HepG2 (cell line): ENCODE measurements around the gene ZNF273. TPM values are rescaled to one million over a fixed set of nuclear protein-coding genes. Genes with fewer than 3 reads are reported as not detected.

Experiments used
- ATAC-seq: fragments of 200-7000 bp; cut with Tn5 transposase; 3 replicates; pipeline ENCODE4 v1.9.1; 2020; ENCODE audit warnings: mild to moderate bottlenecking, moderate library complexity
- BruUV-seq: library from RNA; stranded (reverse); fragments of 400-500 nt; replicated peaks from 2 replicates; lab custom pipeline; 2021; lab: Mats Ljungman, UMichigan
- CTCF ChIA-PET: fragments of 300-600 bp; formaldehyde crosslinking; extraction: SDS; loops from one replicate; lab custom pipeline; 2021; ENCODE audit warnings: low total read pairs, inconsistent platforms, low intra/inter-chr PET ratio; lab: Yijun Ruan, JAX
- POLR2A ChIA-PET: fragments of 350-600 bp; sonication (Branson Sonifier 250); formaldehyde crosslinking; loops from one replicate; lab custom pipeline; 2020; ENCODE audit warnings: antibody characterized with exemption, inconsistent platforms; lab: Yijun Ruan, JAX
- DNase-seq: peaks from one replicate; pipeline ENCODE4 v3.0.0-alpha.2; 2015; ENCODE audit warnings: low spot score
- FAIRE-seq: peaks from 3 replicates; lab custom pipeline; 2011; peaks lifted over from hg19 to GRCh38; lab: Jason Lieb, UNC
- H2AFZ ChIP-seq: one replicate; pipeline ENCODE4 v1.6.1; 2011; ENCODE audit warnings: low read length, inconsistent platforms
- H3K27ac ChIP-seq: fragments of 300-600 bp; 3 replicates; pipeline ENCODE4 v1.8.0; 2011; ENCODE audit warnings: mixed run types, mild to moderate bottlenecking, mixed read lengths, low read length, inconsistent platforms; ENCODE audit not compliant: insufficient read depth; ENCODE audit errors: extremely low read length
- H3K27me3 ChIP-seq, 2 experiments: fragments of 200-600 bp in 1 of 2; 2 replicates in 1 of 2; 3 replicates in 1 of 2; pipeline versions ENCODE4 v1.6.0 to v1.8.0; 2011; ENCODE audit warnings: low read length in 2 of 2, mild to moderate bottlenecking in 2 of 2, moderate library complexity in 2 of 2, inconsistent platforms in 1 of 2; ENCODE audit not compliant: insufficient read depth in 2 of 2, control insufficient read depth in 1 of 2
- H3K36me3 ChIP-seq, 2 experiments: fragments of 200-600 bp in 1 of 2; replicated peaks in 1 of 2; 2 replicates in 1 of 2; 3 replicates in 1 of 2; pipeline versions ENCODE4 v1.5.1 to v1.8.0; 2011; ENCODE audit warnings: low read length in 2 of 2, inconsistent platforms in 1 of 2; ENCODE audit not compliant: insufficient read depth in 2 of 2, control insufficient read depth in 1 of 2
- H3K4me1 ChIP-seq: 2 replicates; pipeline ENCODE4 v1.5.1; 2012; ENCODE audit warnings: low read length, inconsistent platforms; ENCODE audit not compliant: insufficient read depth
- H3K4me2 ChIP-seq: 2 replicates; pipeline ENCODE4 v1.6.0; 2011; ENCODE audit warnings: low read depth, low read length, inconsistent platforms
- H3K4me3 ChIP-seq, 3 experiments: fragments of 200-600 bp in 1 of 3; sonication (generic), shearing (Covaris generic) in 1 of 3; replicated peaks in 1 of 3; 2 replicates each; pipeline ENCODE4 v1.5.1; 2011 to 2016; ENCODE audit warnings: low read length in 3 of 3, inconsistent platforms in 2 of 3, low read depth in 2 of 3, mild to moderate bottlenecking in 2 of 3, control low read depth in 1 of 3, mixed read lengths in 1 of 3; ENCODE audit not compliant: insufficient read depth in 1 of 3
- H3K79me2 ChIP-seq: one replicate; pipeline ENCODE4 v1.6.1; 2011; ENCODE audit warnings: low read length, inconsistent platforms; ENCODE audit not compliant: insufficient read depth
- H3K9ac ChIP-seq: 2 replicates; pipeline ENCODE4 v1.6.0; 2011; ENCODE audit warnings: mild to moderate bottlenecking, low read depth, low read length, inconsistent platforms; ENCODE audit not compliant: insufficient read depth
- H3K9me3 ChIP-seq: 2 replicates; pipeline ENCODE4 v1.5.1; 2012; ENCODE audit warnings: mild to moderate bottlenecking, low read length
- H4K20me1 ChIP-seq: 2 replicates; pipeline ENCODE4 v1.6.0; 2011; ENCODE audit warnings: inconsistent platforms, mild to moderate bottlenecking, low read length, moderate library complexity; ENCODE audit not compliant: insufficient read depth
- ARNT2 ChIP-seq: sonication (generic); formaldehyde crosslinking; IDR thresholded peaks from 2 replicates; pipeline ENCODE4 v1.8.0; 2022; ENCODE audit warnings: mild to moderate bottlenecking, low read depth, missing genetic modification reagents, moderate library complexity
- SCMH1 ChIP-seq: sonication (generic); formaldehyde crosslinking; IDR thresholded peaks from 2 replicates; pipeline ENCODE4 v1.9.0; 2021; ENCODE audit warnings: missing genetic modification reagents, mild to moderate bottlenecking, borderline replicate concordance
- ZNF761 ChIP-seq: sonication (generic); formaldehyde crosslinking; conservative IDR thresholded peaks from 2 replicates; pipeline ENCODE4 v1.4.0; 2020; ENCODE audit warnings: mild to moderate bottlenecking, missing genetic modification reagents
- WGBS: methylation state at CpG from one replicate; pipeline ENCODE4 v1.1.6; 2017; ENCODE audit warnings: low lambda C conversion rate; 5-methylcytosine and 5-hydroxymethylcytosine counted together
- in situ Hi-C: cut with HindIII; loops from 2 replicates; pipeline ENCODE4 v1.10.0; 2017; ENCODE audit warnings: low pct_unique_long_range_greater_than_20kb; ENCODE audit not compliant: extremely low pct_ligation_motif_present
- intact Hi-C: fragments of 100-400 bp; cut with micrococcal nuclease; formaldehyde crosslinking; loops from one replicate; pipeline ENCODE4 v1.10.0; 2022; ENCODE audit not compliant: unreplicated experiment
- polyA plus RNA-seq, 8 experiments: library from polyadenylated mRNA; depleted of rRNA in 3 of 8; stranded (reverse) in 7 of 8; unstranded in 1 of 8; fragments of >200 nt; fragmentation: Illumina TruSeq in 4 of 8; extraction: Trizol in 4 of 8; gene quantifications; 2 replicates each; pipeline versions ENCODE4 v1.2.1 to v1.2.3, GENCODE V29; 2011 to 2016; ENCODE audit warnings: low read depth in 4 of 8, missing spikeins in 1 of 8, mixed read lengths in 1 of 8; ENCODE audit not compliant: insufficient read depth in 1 of 8
- total RNA-seq, 5 experiments: library from RNA; depleted of rRNA; stranded (reverse); fragments of >200 nt; fragmentation: Illumina TruSeq; extraction: Trizol; gene quantifications; 2 replicates each; pipeline ENCODE4 v1.2.3, GENCODE V29; 2016; ENCODE audit warnings: low read depth in 1 of 5
- TF ChIP-seq, protein P1 (sequence below): sonication (generic); formaldehyde crosslinking; IDR thresholded peaks from 2 replicates; pipeline ENCODE4 v1.4.0; 2020; ENCODE audit warnings: missing genetic modification reagents

The ZNF273 gene
- total and polyA plus RNA-seq, 2 of the 13 experiments (the other 11 are each of a cell fraction or from before 2014, with no cell fraction given) = 1.7 to 5.8 TPM

DNA sequence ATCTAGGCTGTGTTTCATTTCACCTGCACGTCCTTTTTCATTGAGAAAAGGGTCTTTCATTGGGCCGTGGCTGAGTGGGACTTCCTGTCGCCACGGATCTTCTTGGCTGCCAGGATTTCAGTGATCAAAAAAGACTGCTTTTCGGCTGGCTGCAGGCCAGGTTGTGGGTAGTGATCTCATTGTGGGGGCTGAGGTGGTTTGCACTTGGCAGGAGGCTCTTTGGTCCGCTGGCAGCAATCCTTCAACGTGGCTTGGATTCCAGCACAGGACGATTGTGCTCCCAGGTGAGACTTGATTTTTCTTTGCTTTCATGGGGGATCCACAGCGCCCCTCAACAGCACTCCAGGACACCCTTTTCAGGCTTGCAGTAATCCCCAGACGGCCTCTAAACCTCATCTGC lies 29.0 kb upstream of the ZNF273 start:
- in situ Hi-C loops (no loop called here), intact Hi-C loops (no loop called here)
- H3K9ac ChIP-seq = no peak overlapping the region
- peaks cover 4 to 97% of the 10 kb centered on the region in 2 experiments; a peak in 4 of 5 replicates for H3K27me3 ChIP-seq
- H3K4me1 ChIP-seq = peaks cover 10% of the 10 kb centered on the region
- POLR2A ChIA-PET = no interaction called here
- no peaks in the 10 kb centered on the region for H3K36me3 ChIP-seq
- TF ChIP-seq ARNT2 (no peak), ZNF761 (no peak)
- no peaks in the 10 kb centered on the region for H4K20me1 ChIP-seq
- H3K9me3 ChIP-seq = peaks cover 13% of the 10 kb centered on the region; the same call in 1 of the 2 replicates
- H3K27ac ChIP-seq = no peak overlapping the region
- CTCF ChIA-PET = no interaction called here
- no peak for FAIRE-seq
- DNase-seq = no peak
- no peak for ATAC-seq
- no TSS peak for BruUV-seq
- no peak overlapping the region for H3K4me2 ChIP-seq
- WGBS = 25% methylated on average over 9 of the region's 10 CpGs
- H3K4me3 ChIP-seq = no peak overlapping the region
- H2AFZ ChIP-seq = no peak overlapping the region
- H3K79me2 ChIP-seq = no peaks in the 10 kb centered on the region

DNA sequence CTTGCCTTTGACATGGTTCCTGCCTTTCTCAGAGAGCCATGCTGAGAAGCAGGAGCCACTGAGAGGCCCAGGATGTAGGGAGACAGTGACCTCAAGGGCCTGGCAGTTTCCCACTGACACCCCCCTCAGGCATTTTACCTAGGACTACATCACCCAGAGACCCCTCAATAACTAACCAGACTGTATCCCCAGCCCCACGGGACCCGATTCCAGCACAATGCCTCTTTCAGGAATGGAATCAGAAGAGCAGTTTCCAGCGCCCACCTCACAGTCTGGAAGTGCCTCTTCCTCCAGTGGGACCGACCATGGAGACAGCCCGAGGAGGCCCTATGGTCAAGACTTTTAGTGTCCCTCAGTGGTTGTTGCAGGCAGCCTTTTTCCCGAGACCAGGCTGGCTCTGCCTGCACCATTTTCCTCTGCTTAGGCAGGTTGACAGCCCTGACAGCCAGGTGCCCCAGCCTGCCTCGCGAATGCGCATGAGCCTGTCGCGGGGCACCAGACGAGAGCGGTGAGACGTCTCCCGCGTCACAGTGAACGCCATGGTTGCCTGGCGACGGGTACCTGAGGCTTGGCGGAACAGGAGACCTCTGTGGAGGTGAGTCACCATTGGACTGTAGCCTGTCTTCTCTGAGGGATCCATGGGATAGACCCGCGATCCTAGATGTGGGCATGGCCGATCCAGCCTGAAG lies 28.4 kb upstream of the ZNF273 start:
- ATAC-seq (no peak), DNase-seq (no peak), FAIRE-seq (no peak)
- H3K27me3 ChIP-seq = peaks cover 4 to 98% of the 10 kb centered on the region in 2 experiments; a peak in 4 of 5 replicates
- no peak overlapping the region for H3K9ac ChIP-seq
- intact Hi-C loops (no loop called here), in situ Hi-C loops (no loop called here)
- no TSS peak for BruUV-seq
- H3K27ac ChIP-seq = no peak overlapping the region
- POLR2A ChIA-PET = no interaction called here
- CTCF ChIA-PET = no interaction called here
- TF ChIP-seq, protein P1, sequence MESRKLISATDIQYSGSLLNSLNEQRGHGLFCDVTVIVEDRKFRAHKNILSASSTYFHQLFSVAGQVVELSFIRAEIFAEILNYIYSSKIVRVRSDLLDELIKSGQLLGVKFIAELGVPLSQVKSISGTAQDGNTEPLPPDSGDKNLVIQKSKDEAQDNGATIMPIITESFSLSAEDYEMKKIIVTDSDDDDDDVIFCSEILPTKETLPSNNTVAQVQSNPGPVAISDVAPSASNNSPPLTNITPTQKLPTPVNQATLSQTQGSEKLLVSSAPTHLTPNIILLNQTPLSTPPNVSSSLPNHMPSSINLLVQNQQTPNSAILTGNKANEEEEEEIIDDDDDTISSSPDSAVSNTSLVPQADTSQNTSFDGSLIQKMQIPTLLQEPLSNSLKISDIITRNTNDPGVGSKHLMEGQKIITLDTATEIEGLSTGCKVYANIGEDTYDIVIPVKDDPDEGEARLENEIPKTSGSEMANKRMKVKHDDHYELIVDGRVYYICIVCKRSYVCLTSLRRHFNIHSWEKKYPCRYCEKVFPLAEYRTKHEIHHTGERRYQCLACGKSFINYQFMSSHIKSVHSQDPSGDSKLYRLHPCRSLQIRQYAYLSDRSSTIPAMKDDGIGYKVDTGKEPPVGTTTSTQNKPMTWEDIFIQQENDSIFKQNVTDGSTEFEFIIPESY (CRISPR knock-in tag) = peak; percentile 68
- TF ChIP-seq SCMH1 (CRISPR knock-in tag) = no peak
- peaks cover 13% of the 10 kb centered on the region; the same call in 1 of the 2 replicates for H3K9me3 ChIP-seq
- WGBS = 50% methylated on average over 12 of the region's 23 CpGs
- H3K79me2 ChIP-seq = no peaks in the 10 kb centered on the region
- H3K36me3 ChIP-seq = no peaks in the 10 kb centered on the region
- H4K20me1 ChIP-seq = no peaks in the 10 kb centered on the region
- no peak overlapping the region for H3K4me3 ChIP-seq
- H3K4me2 ChIP-seq = no peak overlapping the region
- no peak overlapping the region for H2AFZ ChIP-seq
- H3K4me1 ChIP-seq = peaks cover 10% of the 10 kb centered on the region
